Psoas muscle (tissue), 8 donors: Measurements from ENCODE around the gene PIGA. TPM values are rescaled to one million over a fixed set of nuclear protein-coding genes. Genes with fewer than 3 reads are reported as not detected.

Experiments
- ATAC-seq, 4 donors: fragments of 200-7000 bp; cut with Tn5 transposase; one replicate each; pipeline ENCODE4 v1.9.1; 2020; ENCODE audit warnings: moderate library complexity in 3 of 4, mild to moderate bottlenecking in 2 of 4
- DNase-seq, 2 donors: peaks; one replicate each; pipeline ENCODE4 v3.0.0-alpha.2; 2020
- H3K27ac ChIP-seq: fragments of 200-600 bp; one replicate; pipeline ENCODE4 v1.8.0; 2022
- H3K27me3 ChIP-seq, 3 donors: fragments of 200-600 bp in 1 of 3; one replicate each; pipeline versions ENCODE4 v1.6.1 to v1.8.0; 2013 to 2022; ENCODE audit warnings: low read length in 2 of 3, mild to moderate bottlenecking in 2 of 3, moderate library complexity in 1 of 3; ENCODE audit not compliant: insufficient read depth in 3 of 3
- H3K36me3 ChIP-seq, 2 donors: fragments of 200-600 bp in 1 of 2; one replicate each; pipeline versions ENCODE4 v1.6.1 to v1.8.0; 2013 to 2022; ENCODE audit warnings: low read depth in 1 of 2, mild to moderate bottlenecking in 1 of 2, moderate library complexity in 1 of 2; ENCODE audit not compliant: insufficient read depth in 1 of 2
- H3K4me1 ChIP-seq: fragments of 200-600 bp; one replicate; pipeline ENCODE4 v1.8.0; 2022
- H3K4me3 ChIP-seq: fragments of 200-600 bp; one replicate; pipeline ENCODE4 v1.8.0; 2022; ENCODE audit warnings: mild to moderate bottlenecking
- H3K9me3 ChIP-seq: fragments of 200-600 bp; one replicate; pipeline ENCODE4 v1.8.0; 2022
- WGBS, 3 donors: extraction: QIAGEN DNeasy Blood & Tissue Kit; methylation state at CpG; one replicate each; pipeline versions ENCODE4 v1.1.6 to v1.1.7; 2013; 5-methylcytosine and 5-hydroxymethylcytosine counted together
- intact Hi-C, 2 donors: fragments of 100-400 bp; cut with DNase I; formaldehyde crosslinking; loops; one replicate each; pipeline versions ENCODE4 v1.11.0 to v1.14.2; 2022
- polyA plus RNA-seq, 3 donors: library from polyadenylated mRNA; stranded (reverse); fragments of 200-250 nt; gene quantifications; one replicate each; pipeline ENCODE4 v1.2.3, GENCODE V29; 2013
- total RNA-seq, 4 donors: library from RNA; stranded (reverse); fragmentation: NEBNext Ultra II Directional in 2 of 4; extraction: Animal tissue kit (Norgen Biotek cat#: 25700) in 2 of 4; gene quantifications; one replicate each; pipeline versions ENCODE4 v1.2.1 to v1.2.4, GENCODE V29; 2021 to 2023
- TF ChIP-seq, protein P1 (sequence below): fragments of 200-600 bp; IDR thresholded peaks from one replicate; pipeline ENCODE4 v1.8.0; 2022; ENCODE audit warnings: antibody characterized with exemption
- donor health status: healthy with polysubstance abuse.
- donor health status: DM: no; HTN: no; CAD: no; lungs with moderate emphysema.
- donor health status: Bipolar disorder and iron deficiency.
- donor health status: healthy.
- donor health status: DM: yes; HTN: yes; CAD: no.
- donor health status: DM: no; HTN: no; CAD: no.
- donor health status: DM: no; HTN: no; CAD: no.
- donor health status: DM: yes; HTN: yes; CAD: no.

The PIGA gene
- total and polyA plus RNA-seq, 7 donors: 1.9 to 5.8 (median 2.8) TPM

DNA sequence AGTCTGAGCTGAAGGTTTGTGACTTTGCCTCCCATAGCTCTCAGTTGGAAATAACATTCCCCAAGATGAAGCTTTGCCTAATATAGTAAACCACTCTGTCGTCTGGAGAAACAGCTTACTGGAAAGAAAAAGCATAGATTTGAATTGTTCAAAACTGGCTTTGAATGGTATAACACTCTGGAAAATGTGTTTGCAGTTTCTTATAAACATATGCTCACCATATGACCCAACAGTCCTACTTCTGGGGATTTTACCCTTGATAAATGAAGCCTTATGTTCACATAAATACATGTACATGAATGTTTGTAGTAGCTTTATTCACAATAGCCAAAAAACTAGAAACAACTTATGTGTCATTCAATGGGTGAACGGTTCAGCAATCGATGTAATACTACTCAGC lies 38.7 kb upstream of the PIGA start:
- no peak for ATAC-seq
- TF ChIP-seq, protein P1, sequence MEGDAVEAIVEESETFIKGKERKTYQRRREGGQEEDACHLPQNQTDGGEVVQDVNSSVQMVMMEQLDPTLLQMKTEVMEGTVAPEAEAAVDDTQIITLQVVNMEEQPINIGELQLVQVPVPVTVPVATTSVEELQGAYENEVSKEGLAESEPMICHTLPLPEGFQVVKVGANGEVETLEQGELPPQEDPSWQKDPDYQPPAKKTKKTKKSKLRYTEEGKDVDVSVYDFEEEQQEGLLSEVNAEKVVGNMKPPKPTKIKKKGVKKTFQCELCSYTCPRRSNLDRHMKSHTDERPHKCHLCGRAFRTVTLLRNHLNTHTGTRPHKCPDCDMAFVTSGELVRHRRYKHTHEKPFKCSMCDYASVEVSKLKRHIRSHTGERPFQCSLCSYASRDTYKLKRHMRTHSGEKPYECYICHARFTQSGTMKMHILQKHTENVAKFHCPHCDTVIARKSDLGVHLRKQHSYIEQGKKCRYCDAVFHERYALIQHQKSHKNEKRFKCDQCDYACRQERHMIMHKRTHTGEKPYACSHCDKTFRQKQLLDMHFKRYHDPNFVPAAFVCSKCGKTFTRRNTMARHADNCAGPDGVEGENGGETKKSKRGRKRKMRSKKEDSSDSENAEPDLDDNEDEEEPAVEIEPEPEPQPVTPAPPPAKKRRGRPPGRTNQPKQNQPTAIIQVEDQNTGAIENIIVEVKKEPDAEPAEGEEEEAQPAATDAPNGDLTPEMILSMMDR: no peak

DNA sequence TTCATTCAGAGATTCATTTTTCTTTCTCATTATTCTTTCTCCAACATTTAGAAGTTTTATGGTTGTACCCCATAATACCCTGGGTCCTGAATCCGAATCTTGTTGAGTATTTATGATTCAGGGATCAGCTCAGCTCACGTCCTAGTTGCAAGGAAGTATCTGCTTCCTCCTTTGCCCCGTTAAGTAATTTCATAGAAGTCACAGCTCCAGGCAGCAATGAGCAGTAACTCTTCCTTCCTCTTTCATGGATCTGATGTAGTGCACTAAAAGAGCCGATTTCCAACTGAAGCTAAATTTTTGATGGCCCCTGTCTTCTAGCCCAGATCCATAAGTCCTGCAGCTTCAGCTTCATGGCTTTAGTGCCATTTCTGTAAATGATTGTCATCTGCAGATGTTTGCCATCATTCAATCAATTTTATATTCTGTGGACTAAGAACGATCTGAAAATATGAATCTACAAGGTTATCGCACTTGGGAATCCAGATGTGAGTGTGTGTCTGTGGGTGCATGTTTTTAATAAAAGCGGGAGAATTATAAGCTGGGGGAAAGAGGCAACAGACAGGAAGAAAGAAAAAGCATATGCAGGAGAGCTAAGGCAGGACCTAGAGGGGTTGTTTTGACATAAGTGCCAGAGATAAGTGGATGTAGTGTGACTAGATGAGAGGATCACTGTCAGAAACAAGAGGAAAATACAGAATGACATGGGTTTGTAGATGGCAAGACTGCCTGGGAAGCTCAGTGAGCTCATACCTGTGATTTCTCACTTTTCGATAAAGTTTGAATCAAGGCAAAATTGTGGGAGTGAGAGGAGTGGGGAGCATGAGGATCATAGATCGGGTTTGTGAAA lies 31.4 kb upstream of the PIGA start:
- intact Hi-C loops: no loop called here
- no peak for ATAC-seq
- 74 to 78% (median 77%) methylated on average over 9 of the region's 9 CpGs for WGBS, 3 donors

More for the DNA sequence above, 38.7 kb upstream of the PIGA start:
- Histone ChIP-seq H3K9me3 (peaks cover 6% of the 10 kb centered on the region), H3K27ac (no peak overlapping the region), H3K27me3 (peaks cover 0 to 5% (median 0%) of the 10 kb centered on the region in 3 donors), H3K36me3 (no peaks in the 10 kb centered on the region), H3K4me1 (no peaks in the 10 kb centered on the region), H3K4me3 (no peak overlapping the region)
- intact Hi-C loops: no loop called here
- no peak for DNase-seq
- WGBS, 3 donors: 66 to 81% (median 78%) methylated on average over 3 of the region's 3 CpGs

DNA sequence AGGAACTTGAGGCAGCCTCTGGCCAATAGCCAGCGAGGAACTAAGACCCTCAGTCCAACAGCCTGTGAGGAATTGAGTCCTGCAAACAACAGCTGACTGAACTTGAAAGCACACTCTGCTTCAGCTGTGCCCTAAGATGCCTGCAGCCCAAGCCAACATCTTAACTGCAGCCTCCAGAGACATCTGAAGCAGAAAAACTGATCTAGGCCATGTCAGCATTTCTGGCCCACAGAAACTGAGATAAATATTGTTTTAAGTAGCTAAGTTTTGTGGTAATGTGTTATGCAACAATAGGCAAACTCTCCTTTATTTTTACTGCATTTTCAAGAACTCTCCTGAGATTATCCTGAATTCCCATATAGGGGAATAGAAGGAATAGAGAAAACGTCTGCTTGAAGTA lies 24.4 kb upstream of the PIGA start:
- peaks cover 0 to 6% (median 0%) of the 10 kb centered on the region in 3 donors for H3K27me3 ChIP-seq
- ATAC-seq (no peak), DNase-seq (no peak)
- H3K36me3 ChIP-seq: peaks cover 0 to 68% of the 10 kb centered on the region in 2 donors
- no peaks in the 10 kb centered on the region for H3K4me1 ChIP-seq
- TF ChIP-seq, protein P1: no peak
- H3K4me3 ChIP-seq: no peak overlapping the region
- no peak overlapping the region for H3K27ac ChIP-seq
- H3K9me3 ChIP-seq: no peaks in the 10 kb centered on the region
- intact Hi-C loops: no loop called here
- 49 to 79% (median 73%) methylated on average over 2 of the region's 2 CpGs for WGBS, 3 donors

More for the DNA sequence above, 31.4 kb upstream of the PIGA start:
- no peak for DNase-seq
- Histone ChIP-seq H3K36me3 (peaks cover 0 to 18% of the 10 kb centered on the region in 2 donors), H3K9me3 (no peaks in the 10 kb centered on the region), H3K27me3 (peaks cover 0 to 6% (median 0%) of the 10 kb centered on the region in 3 donors), H3K4me1 (no peaks in the 10 kb centered on the region), H3K27ac (no peak overlapping the region), H3K4me3 (no peak overlapping the region)
- TF ChIP-seq, protein P1: no peak

DNA sequence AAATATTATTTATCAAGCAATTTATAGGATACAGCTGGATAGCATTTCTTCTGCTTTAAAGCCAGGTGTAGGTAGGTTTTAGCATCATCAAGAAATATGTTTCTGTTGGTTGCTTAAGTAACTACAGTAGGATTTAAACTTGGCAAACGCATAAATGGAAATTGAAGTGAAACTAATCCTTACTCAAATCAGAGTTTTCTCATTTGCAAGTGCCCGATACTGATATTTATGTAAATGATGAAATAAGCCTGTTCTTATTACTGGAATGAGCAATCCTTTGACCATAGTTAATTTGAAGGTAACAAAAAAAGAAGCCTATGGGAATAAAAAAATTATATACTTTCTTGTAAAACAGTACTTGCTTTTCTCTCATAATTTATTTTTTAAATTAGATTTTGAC lies 23.2 kb upstream of the PIGA start:
- Histone ChIP-seq H3K9me3 (no peaks in the 10 kb centered on the region), H3K27me3 (peaks cover 0 to 6% (median 0%) of the 10 kb centered on the region in 3 donors), H3K4me1 (no peaks in the 10 kb centered on the region), H3K36me3 (peaks cover 0 to 76% of the 10 kb centered on the region in 2 donors), H3K4me3 (no peak overlapping the region), H3K27ac (no peak overlapping the region)
- intact Hi-C loops: no loop called here
- no peak for DNase-seq
- WGBS, 3 donors: 81 to 95% (median 88%) methylated on average over 2 of the region's 2 CpGs
- TF ChIP-seq, protein P1: no peak
- no peak for ATAC-seq
